Activated CD8-positive, alpha-beta T cell treated with anti-CD3 and anti-CD28 coated beads for 36 hours (primary cell): Measurements from ENCODE around the gene SATL1. TPM values are rescaled to one million over a fixed set of nuclear protein-coding genes. Genes with fewer than 3 reads are reported as not detected.

Experiments
- ATAC-seq: fragments of 200-7000 bp; cut with Tn5 transposase; one replicate; pipeline ENCODE4 v1.10.0; 2021; ENCODE audit warnings: mild to moderate bottlenecking, moderate library complexity
- CTCF ChIA-PET: fragments of 350-600 bp; sonication (Branson Sonifier 250); formaldehyde crosslinking; loops from one replicate; lab custom pipeline; 2021; ENCODE audit warnings: antibody characterized with exemption; lab: Charles Lee
- POLR2A ChIA-PET: fragments of 350-600 bp; sonication (Branson Sonifier 250); formaldehyde crosslinking; loops from one replicate; lab custom pipeline; 2021; ENCODE audit warnings: antibody characterized with exemption; lab: Charles Lee
- DNase-seq: peaks from one replicate; pipeline ENCODE4 v3.0.0-alpha.2; 2020
- H3K27ac Mint-ChIP-seq: one replicate; pipeline ENCODE4 v1.8.0; 2021; ENCODE audit warnings: mild to moderate bottlenecking, mixed read lengths
- H3K27me3 Mint-ChIP-seq: one replicate; pipeline ENCODE4 v1.8.0; 2021; ENCODE audit warnings: mixed read lengths
- H3K36me3 Mint-ChIP-seq: one replicate; pipeline ENCODE4 v1.8.0; 2021; ENCODE audit warnings: low read depth, mixed read lengths
- H3K4me1 Mint-ChIP-seq: one replicate; pipeline ENCODE4 v1.8.0; 2021; ENCODE audit warnings: low read depth, mixed read lengths
- H3K4me3 Mint-ChIP-seq: one replicate; pipeline ENCODE4 v1.8.0; 2021; ENCODE audit warnings: mild to moderate bottlenecking, moderate library complexity, mixed read lengths
- H3K9me3 Mint-ChIP-seq: one replicate; pipeline ENCODE4 v1.8.0; 2021; ENCODE audit warnings: mixed read lengths
- CTCF ChIP-seq: fragments of 200-600 bp; IDR thresholded peaks from one replicate; pipeline ENCODE4 v1.8.0; 2022; ENCODE audit warnings: antibody characterized with exemption, mild to moderate bottlenecking
- intact Hi-C: fragments of 100-400 bp; cut with micrococcal nuclease; formaldehyde crosslinking; loops from one replicate; pipeline ENCODE4 v1.10.0; 2022
- total RNA-seq, 2 experiments: library from RNA; stranded (reverse); gene quantifications; one replicate each; pipeline ENCODE4 v1.2.3, GENCODE V29; 2021

SATL1 gene
- total RNA-seq, 2 experiments from 2014 or later = not detected

- no peak for DNase-seq
- H3K27ac Mint-ChIP-seq = no peak overlapping the region
- H3K36me3 Mint-ChIP-seq = no peaks in the 10 kb centered on the region
- CTCF ChIA-PET = no interaction called here
- TF ChIP-seq CTCF = no peak
- H3K27me3 Mint-ChIP-seq = no peaks in the 10 kb centered on the region
- POLR2A ChIA-PET = no interaction called here
- H3K9me3 Mint-ChIP-seq = peaks cover 3% of the 10 kb centered on the region
- no peak overlapping the region for H3K4me3 Mint-ChIP-seq
- ATAC-seq = no peak
- H3K4me1 Mint-ChIP-seq = no peaks in the 10 kb centered on the region
- intact Hi-C loops = no loop called here
Measured at GRCh38 chrX:85196319-85196718, 47.3 kb downstream of the SATL1 start.

GRCh38 chrX:85159644-85160043 is 83.9 kb downstream of the SATL1 start:
- Mint-ChIP-seq H3K36me3 (no peaks in the 10 kb centered on the region), H3K27me3 (no peaks in the 10 kb centered on the region), H3K9me3 (no peaks in the 10 kb centered on the region), H3K4me3 (no peak overlapping the region), H3K4me1 (no peaks in the 10 kb centered on the region), H3K27ac (no peak overlapping the region)
- ChIA-PET CTCF (no interaction called here), POLR2A (no interaction called here)
- no peak for ATAC-seq
- TF ChIP-seq CTCF = no peak
- no peak for DNase-seq
- intact Hi-C loops = no loop called here

GRCh38 chrX:85140964-85141363 is 102.6 kb downstream of the SATL1 start:
- intact Hi-C loops = no loop called here
- CTCF ChIA-PET = no interaction called here
- no peaks in the 10 kb centered on the region for H3K36me3 Mint-ChIP-seq
- DNase-seq (no peak), ATAC-seq (no peak)
- no peaks in the 10 kb centered on the region for H3K9me3 Mint-ChIP-seq
- no peak for TF ChIP-seq CTCF
- POLR2A ChIA-PET = no interaction called here
- no peak overlapping the region for H3K4me3 Mint-ChIP-seq
- no peaks in the 10 kb centered on the region for H3K4me1 Mint-ChIP-seq
- H3K27me3 Mint-ChIP-seq = no peaks in the 10 kb centered on the region
- no peak overlapping the region for H3K27ac Mint-ChIP-seq

GRCh38 chrX:85139422-85139821 is 104.2 kb downstream of the SATL1 start:
- no peak overlapping the region for H3K4me3 Mint-ChIP-seq
- ATAC-seq (no peak), DNase-seq (no peak)
- no peak overlapping the region for H3K27ac Mint-ChIP-seq
- ChIA-PET CTCF (interaction anchor here (0.9 kb wide), 1 partner anchor 54 kb away, joined by 3 read pairs; no protein-coding TSS in a partner anchor), POLR2A (no interaction called here)
- H3K9me3 Mint-ChIP-seq = no peaks in the 10 kb centered on the region
- H3K36me3 Mint-ChIP-seq = no peaks in the 10 kb centered on the region
- TF ChIP-seq CTCF = no peak
- intact Hi-C loops = no loop called here
- H3K4me1 Mint-ChIP-seq = no peaks in the 10 kb centered on the region
- no peaks in the 10 kb centered on the region for H3K27me3 Mint-ChIP-seq

- TF ChIP-seq CTCF = no peak
- Mint-ChIP-seq H3K27ac (no peak overlapping the region), H3K4me1 (no peaks in the 10 kb centered on the region), H3K9me3 (no peaks in the 10 kb centered on the region), H3K27me3 (no peaks in the 10 kb centered on the region), H3K4me3 (no peak overlapping the region), H3K36me3 (no peaks in the 10 kb centered on the region)
- ChIA-PET POLR2A (no interaction called here), CTCF (no interaction called here)
- ATAC-seq (no peak), DNase-seq (no peak)
- intact Hi-C loops = no loop called here
Measured at GRCh38 chrX:85136409-85136808, 107.2 kb downstream of the SATL1 start.
